CD4-positive, alpha-beta T cell treated with Interleukin-15 for 4 hours (primary cell): Measurements from ENCODE around the gene RPL10.

Experiments
- DNase-seq: peaks from one replicate; pipeline ENCODE4 v3.0.0-alpha.2; 2020; ENCODE audit warnings: low spot score

The RPL10 gene

GRCh38 chrX:154449618-154450017, 51.4 kb downstream of the RPL10 start:
- no peak for DNase-seq

GRCh38 chrX:154450312-154450711, 52.1 kb downstream of the RPL10 start:
- no peak for DNase-seq
